Measurements from ENCODE around the gene FSTL4.
"Not testable (repeated sequence)": the region's sequence is repeated elsewhere in the genome, so short reads cannot be mapped to it uniquely, and the experiment has no call there.

FSTL4 gene

DNA sequence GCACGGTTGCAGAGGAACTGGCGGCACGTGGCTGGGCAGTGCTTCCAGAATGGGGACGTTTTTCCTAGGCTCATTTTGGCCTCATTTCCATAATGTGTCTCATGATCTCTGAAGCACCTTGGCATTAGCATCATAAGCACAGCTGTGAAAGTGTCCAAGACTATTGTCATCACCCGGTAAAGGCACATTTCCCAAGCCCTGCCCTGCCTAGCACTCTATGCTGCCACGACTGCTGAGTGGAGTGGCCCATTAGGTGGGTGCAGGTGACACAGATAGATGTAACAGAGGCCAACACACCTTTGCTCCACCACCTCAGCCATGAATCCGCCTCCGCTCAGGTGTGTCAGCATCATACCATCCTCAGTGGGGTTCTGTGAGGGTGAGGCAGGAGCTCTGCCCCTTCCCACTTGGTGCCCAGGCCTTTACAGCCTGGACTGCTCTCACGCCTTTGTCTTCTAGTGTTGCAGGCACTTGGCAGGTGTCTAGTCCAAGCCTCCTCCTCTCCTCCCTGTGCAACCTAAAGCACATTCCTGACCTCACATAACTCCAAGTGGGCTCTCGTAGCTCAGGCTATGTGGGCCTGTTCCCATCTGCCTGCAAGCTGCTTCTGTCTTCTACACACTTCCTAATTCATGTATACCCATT lies 213.0 kb downstream of the FSTL4 start:
- no peak for DNase-seq

GRCh38 chr5:133398646-133399101 lies 213.7 kb downstream of the FSTL4 start:
- DNase-seq, result no peak

DNA sequence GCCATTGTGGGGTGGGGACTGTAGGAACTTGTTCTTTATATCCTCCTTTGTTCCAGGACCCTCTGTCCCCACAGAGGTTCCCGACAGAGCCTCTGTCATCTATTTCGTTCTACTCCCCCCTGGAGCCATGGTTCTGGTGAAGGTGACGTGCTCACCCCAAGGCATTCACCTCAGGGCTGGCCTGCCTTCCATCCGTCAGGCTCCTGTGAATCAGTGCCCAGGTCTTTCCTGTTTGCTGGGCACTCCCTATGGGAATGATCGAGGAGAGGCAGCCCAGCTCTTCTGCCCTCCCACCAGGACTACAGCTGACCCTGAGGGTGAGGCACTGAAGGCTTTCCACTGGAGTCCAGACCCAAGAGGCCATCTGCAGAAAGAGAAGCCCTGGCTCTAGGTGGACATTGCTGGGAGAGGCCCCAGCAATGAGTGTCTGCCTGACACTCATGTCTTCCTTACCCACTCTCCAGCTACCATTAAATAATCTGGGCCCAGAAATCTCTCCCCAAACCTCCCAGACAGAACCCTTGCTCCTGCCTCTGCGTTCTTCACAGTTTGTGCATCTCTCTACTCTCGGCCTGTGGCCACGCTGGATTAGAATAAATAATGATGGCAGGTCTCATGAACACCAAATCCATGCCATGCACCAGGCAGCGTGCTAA lies 214.2 kb downstream of the FSTL4 start:
- no peak for DNase-seq

DNA sequence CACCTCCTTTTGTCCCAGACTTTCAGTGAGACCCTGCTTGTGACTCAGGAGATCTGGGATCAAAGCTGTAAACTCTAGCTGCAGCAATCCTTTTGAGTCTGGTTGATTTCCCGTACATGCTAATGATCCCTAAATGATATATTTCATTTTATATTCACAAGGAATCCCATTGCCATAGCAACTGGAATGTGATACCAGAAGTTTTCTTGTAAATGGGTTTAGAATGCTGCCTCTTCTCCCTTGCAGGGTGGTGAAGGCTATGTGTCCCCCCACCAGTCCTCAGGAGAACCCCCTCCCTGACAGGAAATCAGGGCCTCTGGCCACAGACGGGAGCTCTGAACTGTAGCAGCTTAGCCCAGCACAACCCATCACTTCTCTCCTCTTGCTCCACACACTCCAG lies 215.0 kb downstream of the FSTL4 start:
- no peak for DNase-seq

- no peak for DNase-seq
Measured at GRCh38 chr5:133396814-133397213, 215.5 kb downstream of the FSTL4 start.

- no peak for DNase-seq
Measured at GRCh38 chr5:133396187-133396741, 216.1 kb downstream of the FSTL4 start.

GRCh38 chr5:133395207-133395606 lies 217.1 kb downstream of the FSTL4 start:
- DNase-seq, result not testable (repeated sequence)

GRCh38 chr5:133394477-133394817 lies 217.9 kb downstream of the FSTL4 start:
- not testable (repeated sequence) for DNase-seq

DNA sequence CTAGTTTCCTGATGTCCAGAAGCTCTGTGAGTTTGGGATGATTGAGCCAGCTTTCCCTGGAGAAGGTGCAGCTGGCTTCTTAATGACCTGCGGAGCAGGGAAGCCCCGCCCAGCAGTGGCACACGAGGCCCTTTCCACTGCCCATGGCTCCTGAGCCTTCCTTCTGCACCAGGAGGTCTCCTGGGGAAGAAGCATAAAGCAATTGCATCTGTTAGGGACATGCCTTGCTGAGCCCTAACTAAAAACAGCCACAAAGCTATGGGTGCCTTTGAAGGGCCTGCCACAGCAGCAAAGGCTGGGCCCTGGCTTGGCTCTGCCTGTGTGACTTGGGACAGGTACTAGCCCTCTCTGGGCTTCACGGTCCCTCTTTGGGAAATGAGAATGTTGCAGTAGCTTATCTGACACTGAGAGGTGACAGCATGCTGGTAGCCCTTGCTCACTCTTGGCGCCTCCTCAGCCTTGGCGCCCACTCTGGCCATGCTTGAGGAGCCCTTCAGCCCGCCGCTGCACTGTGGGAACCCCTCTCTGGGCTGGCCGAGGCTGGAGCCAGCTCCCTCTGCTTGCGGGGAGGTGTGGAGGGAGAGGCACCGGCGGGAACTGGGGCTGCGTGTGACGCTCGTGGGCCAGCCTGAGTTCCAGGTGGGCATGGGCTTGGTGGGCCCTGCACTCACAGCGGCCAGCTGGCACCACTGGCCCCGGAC lies 218.4 kb downstream of the FSTL4 start:
- no peak for DNase-seq

- DNase-seq, result no peak
Measured at GRCh38 chr5:133392448-133392847, 219.9 kb downstream of the FSTL4 start.

DNA sequence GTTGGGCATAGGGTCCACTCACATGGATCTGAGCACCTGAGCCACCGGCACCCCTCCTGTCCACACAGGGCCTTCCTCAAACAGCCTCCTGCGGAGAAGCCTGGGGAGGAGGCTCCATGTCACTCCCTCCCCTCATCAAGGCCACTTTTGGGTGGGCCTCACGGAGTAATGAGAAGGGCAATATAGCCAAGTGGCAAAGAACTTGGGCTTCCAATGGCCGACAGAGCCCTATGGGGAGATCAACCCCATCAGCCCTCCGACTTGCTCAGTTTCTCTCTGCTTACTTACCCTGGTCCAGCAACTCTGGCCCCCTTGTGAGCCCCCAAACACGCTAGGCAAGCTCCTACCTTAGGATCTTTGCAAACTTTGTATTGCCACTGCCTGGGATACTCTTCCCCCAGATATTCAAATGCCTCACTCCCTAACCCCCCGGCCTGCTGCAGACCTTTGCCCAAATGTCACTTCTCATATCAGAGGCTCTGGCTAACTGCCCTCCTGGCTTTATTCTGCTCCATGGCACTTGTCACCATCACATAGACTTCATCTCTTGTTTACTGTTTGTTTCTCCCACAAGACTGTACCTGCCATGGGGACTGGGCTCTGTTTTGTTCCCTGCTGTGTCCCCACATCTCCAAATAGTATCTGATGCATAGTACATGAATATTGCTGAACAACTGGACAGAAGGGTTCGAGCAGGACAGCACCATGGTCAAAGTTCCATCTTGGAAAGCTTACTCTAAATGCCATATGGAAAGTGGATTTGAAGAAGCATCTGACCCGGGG lies 220.8 kb downstream of the FSTL4 start:
- no peak for DNase-seq

GRCh38 chr5:133390416-133391353 lies 221.7 kb downstream of the FSTL4 start:
- DNase-seq, result no peak

GRCh38 chr5:133389066-133389590 lies 223.2 kb downstream of the FSTL4 start:
- no peak for DNase-seq

GRCh38 chr5:133387621-133388020 lies 224.7 kb downstream of the FSTL4 start:
- no peak for DNase-seq

DNA sequence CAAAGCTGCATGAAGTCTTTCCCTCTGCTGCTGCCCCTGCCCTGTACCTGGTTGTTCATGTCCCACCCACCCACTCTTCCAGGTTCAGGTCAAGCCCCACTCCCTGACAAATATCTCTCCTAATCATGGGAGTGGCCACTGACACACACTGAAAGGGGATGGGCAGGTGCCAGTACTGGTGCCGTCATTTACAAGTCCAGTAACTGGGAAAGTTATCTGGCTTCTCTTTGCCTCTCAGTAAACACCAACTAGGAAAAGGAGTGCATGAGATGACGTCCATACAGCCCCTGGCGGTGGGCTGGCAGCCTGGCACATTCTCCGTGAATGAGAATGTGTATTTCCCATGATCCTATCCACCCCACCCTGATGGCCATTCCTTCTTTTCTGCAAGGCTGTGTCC lies 225.2 kb downstream of the FSTL4 start:
- no peak for DNase-seq

DNA sequence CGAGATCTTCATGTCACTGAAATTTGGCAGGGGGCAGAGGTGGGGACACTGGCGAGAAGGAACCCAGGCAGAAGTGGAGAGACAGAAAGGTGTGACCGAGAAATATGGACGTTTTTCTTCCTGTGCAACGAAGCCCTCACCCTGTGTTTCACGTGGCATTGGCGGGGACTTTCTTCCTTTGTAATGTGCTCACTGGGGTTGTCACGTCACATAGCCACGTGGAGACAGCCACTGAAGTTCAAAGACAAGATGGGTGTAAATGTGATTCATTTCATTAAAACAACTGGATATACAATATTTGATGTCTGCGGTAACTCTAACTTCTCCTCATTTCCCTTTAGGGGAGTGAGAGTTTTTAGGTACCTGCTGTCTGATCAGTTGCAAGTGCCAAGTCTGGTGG lies 225.7 kb downstream of the FSTL4 start:
- no peak for DNase-seq

DNA sequence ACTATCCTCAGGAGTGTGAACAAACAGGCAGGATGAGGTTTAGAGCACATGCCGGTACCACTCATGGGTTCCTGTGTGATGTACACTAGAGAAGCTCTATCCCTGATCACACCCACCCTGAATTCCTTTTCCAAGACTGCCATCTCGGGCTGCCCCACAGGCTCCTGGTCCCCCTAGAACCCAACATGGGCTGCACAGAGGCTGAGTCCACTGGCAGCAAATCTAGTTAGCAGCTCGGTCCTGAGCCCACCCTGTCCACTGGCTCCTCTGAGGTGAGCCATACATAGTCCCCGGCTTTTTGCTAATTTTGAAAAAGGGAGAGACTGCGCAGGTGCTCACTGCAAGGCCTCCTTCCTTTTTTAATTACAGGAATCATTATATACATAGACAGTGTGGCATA lies 227.0 kb downstream of the FSTL4 start:
- DNase-seq, result no peak

GRCh38 chr5:133384903-133385302 lies 227.4 kb downstream of the FSTL4 start:
- DNase-seq, result no peak

GRCh38 chr5:133384120-133384855 lies 228.1 kb downstream of the FSTL4 start:
- DNase-seq, result no peak

DNA sequence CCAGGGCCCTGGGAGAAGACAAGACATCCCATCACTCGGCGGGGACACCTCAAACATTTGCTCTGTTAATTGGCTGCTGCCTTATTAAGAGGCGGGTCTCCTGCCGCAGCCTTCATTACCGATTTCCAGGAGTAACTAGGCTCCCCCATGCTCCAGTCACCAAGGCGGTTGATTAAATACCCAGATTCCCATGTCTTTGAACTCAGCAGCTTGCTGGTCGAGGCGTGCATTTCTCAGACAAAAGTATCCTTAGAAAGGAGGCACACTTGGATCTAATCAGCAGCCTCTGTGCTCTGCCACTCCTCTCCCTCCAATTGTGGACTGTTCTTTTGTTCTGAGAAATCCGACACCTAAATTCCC lies 228.8 kb downstream of the FSTL4 start:
- no peak for DNase-seq

All from NCI-H2171 (cell line).